HG02588 (cell line): ENCODE data around the gene AGPAT4.
A peak's percentile ranks its signal among the peaks of the same experiment; 100 is the strongest.

Source experiments
- ATAC-seq: cut with Tn5 transposase; IDR thresholded peaks from one replicate; pipeline ENCODE4 v1.9.1; 2021; ENCODE audit warnings: mild to moderate bottlenecking, moderate library complexity; ENCODE audit not compliant: unreplicated experiment

AGPAT4 gene

GRCh38 chr6:161256407-161256806, 17.5 kb downstream of the AGPAT4 start:
- no peak for ATAC-seq

- no peak for ATAC-seq
These were observed 18.3 kb downstream of the AGPAT4 start for GRCh38 chr6:161255518-161255917.

DNA sequence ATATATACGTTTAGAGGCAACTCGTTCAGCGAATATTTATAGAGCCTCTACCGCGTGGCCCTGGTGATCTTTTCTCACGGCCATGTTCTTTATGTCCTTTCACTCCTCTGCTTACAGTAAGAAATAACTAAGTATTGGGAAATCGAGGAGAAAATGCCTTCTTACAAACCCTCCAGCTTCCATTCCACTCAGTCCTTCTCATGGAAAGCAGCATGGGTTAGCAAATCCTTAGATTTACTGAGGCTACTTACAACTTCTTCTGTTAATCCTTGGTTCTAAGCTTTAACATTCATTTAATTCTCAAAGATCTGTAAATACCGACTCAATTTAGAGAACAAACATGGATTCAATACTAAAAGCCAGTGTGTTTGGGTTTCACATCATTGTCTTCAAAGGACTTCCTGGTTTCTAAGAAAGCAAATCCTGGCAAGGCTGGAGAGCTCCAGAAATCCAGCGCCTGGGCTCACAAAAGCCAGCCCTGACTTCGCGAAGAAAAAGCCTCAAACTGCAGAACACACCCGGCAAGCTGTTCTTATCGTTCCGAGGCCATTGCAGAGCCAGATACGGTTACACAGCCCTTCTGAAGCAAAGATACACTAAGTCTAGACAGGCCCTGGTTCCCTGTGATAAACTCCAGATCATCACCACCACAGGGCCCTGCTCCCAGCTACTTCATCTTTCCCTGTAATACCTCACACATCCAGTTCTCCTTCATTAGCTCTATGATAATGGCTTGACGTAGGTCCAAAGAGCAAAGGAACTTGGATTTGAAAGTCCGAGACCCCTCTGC, 19.2 kb downstream of the AGPAT4 start:
- no peak for ATAC-seq

GRCh38 chr6:161254126-161254463, 19.8 kb downstream of the AGPAT4 start:
- ATAC-seq = no peak

DNA sequence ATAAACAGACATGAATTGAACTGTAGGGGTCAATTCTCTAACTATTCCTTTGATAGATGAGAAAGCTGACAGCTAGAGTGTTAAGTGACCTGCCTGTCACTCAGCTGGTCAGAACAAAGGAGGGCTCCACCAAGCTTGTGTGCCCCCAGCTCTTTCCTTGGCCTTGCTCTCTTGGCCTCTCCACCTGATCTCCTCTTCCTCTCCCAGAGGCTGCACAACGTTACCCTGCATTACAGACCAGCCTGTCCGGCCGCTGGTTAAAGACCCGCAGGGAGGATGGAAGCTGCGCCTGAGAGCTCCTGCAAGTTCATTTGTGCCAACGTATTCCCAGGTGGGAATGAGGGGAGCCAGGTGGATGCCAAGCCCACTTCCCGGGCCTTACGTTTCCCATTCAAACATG, 22.5 kb downstream of the AGPAT4 start:
- no peak for ATAC-seq

GRCh38 chr6:161249327-161249726, 24.5 kb downstream of the AGPAT4 start:
- ATAC-seq = no peak

GRCh38 chr6:161246725-161247124, 27.1 kb downstream of the AGPAT4 start:
- ATAC-seq = no peak

- no peak for ATAC-seq
These were observed 28.5 kb downstream of the AGPAT4 start for GRCh38 chr6:161245363-161245762.

GRCh38 chr6:161244725-161245124, 29.1 kb downstream of the AGPAT4 start:
- ATAC-seq = no peak

- no peak for ATAC-seq
These were observed 30.8 kb downstream of the AGPAT4 start for GRCh38 chr6:161242779-161243693.

GRCh38 chr6:161242113-161242512, 31.7 kb downstream of the AGPAT4 start:
- ATAC-seq = no peak

- ATAC-seq = no peak
These were observed 34.9 kb downstream of the AGPAT4 start for GRCh38 chr6:161239001-161239400.

DNA sequence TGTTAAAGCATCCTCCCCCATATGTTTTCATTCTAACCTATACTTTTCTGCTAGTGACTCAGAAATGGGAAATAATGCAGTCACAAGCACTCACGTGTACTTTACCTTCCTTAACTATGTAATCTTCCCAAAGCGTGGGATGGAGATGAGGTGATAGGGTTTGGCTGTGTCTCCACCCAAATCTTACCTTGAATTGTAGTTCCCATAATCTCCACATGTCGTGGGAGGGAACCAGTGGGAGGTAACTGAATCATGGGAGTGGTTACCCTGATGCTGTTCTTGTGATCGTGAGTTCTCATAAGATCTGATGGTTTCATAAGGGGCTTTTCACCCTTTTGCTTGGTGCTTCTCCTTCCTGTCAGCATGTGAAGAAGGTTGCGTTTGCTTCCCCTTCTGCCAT, 35.4 kb downstream of the AGPAT4 start:
- no peak for ATAC-seq

GRCh38 chr6:161238081-161238480, 35.8 kb downstream of the AGPAT4 start:
- ATAC-seq = no peak

GRCh38 chr6:161237176-161237575, 36.7 kb downstream of the AGPAT4 start:
- no peak for ATAC-seq

- ATAC-seq = peak; percentile 62
These were observed 37.9 kb downstream of the AGPAT4 start for GRCh38 chr6:161235776-161236633.

DNA sequence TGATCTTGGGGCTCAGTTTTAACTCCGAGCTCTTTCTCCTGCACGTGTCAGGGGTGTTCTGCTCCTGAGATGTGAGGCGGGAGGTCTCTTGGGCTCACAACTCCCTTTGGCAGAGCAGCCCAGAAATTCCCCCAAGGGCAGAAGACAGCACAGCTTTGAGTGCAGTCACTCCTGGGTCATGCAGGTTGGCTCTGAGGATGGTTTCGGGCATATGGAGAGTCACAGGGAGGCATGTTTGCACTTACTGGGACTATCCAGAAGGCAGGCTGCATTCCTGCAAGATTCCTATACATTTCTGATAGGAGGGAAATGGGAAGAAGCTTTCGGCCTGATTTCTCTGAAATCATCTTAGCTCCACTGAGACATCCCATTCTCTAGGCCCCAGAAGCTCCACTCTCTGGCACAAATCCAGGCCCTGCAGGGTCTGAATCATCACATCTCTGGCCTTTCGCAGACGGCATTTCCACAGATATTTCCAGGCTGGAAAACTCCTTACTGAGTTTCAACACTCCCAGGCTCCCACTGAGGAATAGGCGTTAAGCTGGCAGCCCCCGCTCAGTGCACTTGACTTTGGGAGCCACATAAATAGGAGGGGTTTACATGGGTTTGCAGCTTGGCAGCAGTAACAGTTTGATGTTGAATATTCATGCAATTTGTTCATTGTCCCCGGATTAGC, 39.7 kb downstream of the AGPAT4 start:
- ATAC-seq = no peak

DNA sequence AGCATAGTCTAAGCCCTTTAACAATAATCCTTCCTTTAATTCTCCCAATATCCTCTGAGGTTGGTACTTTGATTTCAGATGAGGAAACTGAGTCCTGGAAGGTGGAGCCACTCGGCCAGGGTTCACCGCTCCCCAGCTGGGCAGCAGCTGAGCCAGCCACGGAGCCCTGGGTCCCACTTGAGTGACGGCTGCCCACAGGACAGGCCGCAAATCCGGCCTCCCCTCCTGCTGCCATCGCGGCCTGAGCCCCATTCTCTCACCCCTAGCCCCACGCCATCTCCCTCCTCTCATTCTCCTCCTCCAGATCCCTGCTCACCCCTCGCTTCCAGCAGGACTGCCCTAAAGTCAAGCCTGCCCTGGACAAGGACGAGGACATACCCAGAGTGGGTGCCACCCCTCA, 41.4 kb downstream of the AGPAT4 start:
- no peak for ATAC-seq

GRCh38 chr6:161232010-161232409, 41.9 kb downstream of the AGPAT4 start:
- ATAC-seq = no peak

DNA sequence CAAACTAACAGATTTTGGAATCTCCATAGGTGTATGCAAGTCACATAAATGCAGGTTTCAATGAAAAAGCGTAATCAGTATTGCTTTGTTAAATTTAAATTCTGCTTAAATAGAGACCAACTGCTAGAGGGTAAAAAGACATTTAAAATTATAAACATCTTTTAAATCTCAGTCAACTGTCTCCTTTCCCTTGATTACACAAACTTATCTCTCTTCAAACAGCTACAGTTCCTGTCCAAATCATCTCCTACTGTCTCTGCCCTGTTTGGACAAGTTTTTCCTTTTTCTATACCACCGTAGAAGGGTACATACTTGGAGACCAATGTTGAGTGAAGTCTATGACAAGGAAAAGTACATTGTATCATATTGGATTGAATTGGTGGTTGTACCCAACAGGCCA, 43.5 kb downstream of the AGPAT4 start:
- no peak for ATAC-seq
